CD4-positive, alpha-beta T cell treated with Interleukin-21 for 1 hour (primary cell): ENCODE measurements around the gene JARID2.
"Not testable (repeated sequence)": the region's sequence is repeated elsewhere in the genome, so short reads cannot be mapped to it uniquely, and the experiment has no call there.

ENCODE experiments used
- DNase-seq: peaks from one replicate; pipeline ENCODE4 v3.0.0-alpha.2; 2020

Gene JARID2

GRCh38 chr6:15316754-15317153 lies 70.9 kb downstream of the JARID2 start:
- no peak for DNase-seq

- DNase-seq = no peak
Observed at GRCh38 chr6:15317251-15317650, 71.4 kb downstream of the JARID2 start.

GRCh38 chr6:15317934-15318902 lies 72.3 kb downstream of the JARID2 start:
- no peak for DNase-seq

GRCh38 chr6:15319677-15320076 lies 73.8 kb downstream of the JARID2 start:
- no peak for DNase-seq

- no peak for DNase-seq
Observed at GRCh38 chr6:15320693-15321092, 74.8 kb downstream of the JARID2 start.

GRCh38 chr6:15322184-15322583 lies 76.3 kb downstream of the JARID2 start:
- DNase-seq = no peak

GRCh38 chr6:15322781-15323536 lies 77.1 kb downstream of the JARID2 start:
- no peak for DNase-seq

- not testable (repeated sequence) for DNase-seq
Observed at GRCh38 chr6:15323611-15324010, 77.7 kb downstream of the JARID2 start.

GRCh38 chr6:15324427-15324985 lies 78.6 kb downstream of the JARID2 start:
- no peak for DNase-seq

- DNase-seq = no peak
Observed at GRCh38 chr6:15325540-15325955, 79.7 kb downstream of the JARID2 start.

GRCh38 chr6:15326067-15326614 lies 80.3 kb downstream of the JARID2 start:
- peak; percentile 21 for DNase-seq

GRCh38 chr6:15327271-15327670 lies 81.4 kb downstream of the JARID2 start:
- peak; percentile 43 for DNase-seq

GRCh38 chr6:15329197-15329671 lies 83.4 kb downstream of the JARID2 start:
- DNase-seq = no peak

GRCh38 chr6:15330174-15330944 lies 84.5 kb downstream of the JARID2 start:
- DNase-seq = peak; percentile 25

GRCh38 chr6:15331143-15331542 lies 85.3 kb downstream of the JARID2 start:
- no peak for DNase-seq

GRCh38 chr6:15331629-15332251 lies 85.9 kb downstream of the JARID2 start:
- DNase-seq = no peak

- DNase-seq = no peak
Observed at GRCh38 chr6:15332446-15332845, 86.6 kb downstream of the JARID2 start.

GRCh38 chr6:15335385-15335784 lies 89.5 kb downstream of the JARID2 start:
- DNase-seq = no peak

GRCh38 chr6:15335916-15336315 lies 90.0 kb downstream of the JARID2 start:
- DNase-seq = no peak

GRCh38 chr6:15336900-15337560 lies 91.2 kb downstream of the JARID2 start:
- DNase-seq = no peak

GRCh38 chr6:15337582-15337981 lies 91.7 kb downstream of the JARID2 start:
- no peak for DNase-seq
